Caco-2 (cell line): ENCODE measurements around the gene SQSTM1. TPM values are rescaled to one million over a fixed set of nuclear protein-coding genes. Genes with fewer than 3 reads are reported as not detected.

ENCODE experiments used
- BruUV-seq: library from RNA; stranded (reverse); fragments of 400-500 nt; replicated peaks from 2 replicates; lab custom pipeline; 2021; lab: Mats Ljungman, UMichigan
- CTCF ChIA-PET: fragments of 300-600 bp; sonication (Branson Sonifier 250); formaldehyde crosslinking; loops from one replicate; lab custom pipeline; 2022; ENCODE audit warnings: antibody characterized with exemption; lab: Charles Lee
- POLR2A ChIA-PET: fragments of 300-600 bp; sonication (Branson Sonifier 250); formaldehyde crosslinking; loops from one replicate; lab custom pipeline; 2022; ENCODE audit warnings: antibody characterized with exemption; lab: Charles Lee
- DNase-seq, 2 experiments: peaks; one replicate each; pipeline versions ENCODE4 v3.0.0 to v3.0.0-alpha.2; 2020 to 2022
- H3K27me3 ChIP-seq: replicated peaks from 2 replicates; pipeline ENCODE4 v1.6.0; 2011; ENCODE audit warnings: low read length; ENCODE audit not compliant: control insufficient read depth, insufficient read depth
- H3K36me3 ChIP-seq: 2 replicates; pipeline ENCODE4 v1.5.1; 2011; ENCODE audit warnings: low read length; ENCODE audit not compliant: control insufficient read depth, insufficient read depth
- H3K4me1 ChIP-seq: fragments of 250-450 bp; sonication (Bioruptor Pico); 2 replicates; pipeline ENCODE4 v1.5.1; 2020; ENCODE audit warnings: mild to moderate bottlenecking
- H3K4me3 ChIP-seq: 2 replicates; pipeline ENCODE4 v1.5.1; 2011; ENCODE audit warnings: low read depth, mild to moderate bottlenecking, control low read depth, low read length
- H3K9me3 ChIP-seq: fragments of 250-450 bp; sonication (Bioruptor Pico); 2 replicates; pipeline ENCODE4 v1.5.1; 2020; ENCODE audit warnings: mild to moderate bottlenecking, moderate library complexity
- H3K27ac Mint-ChIP-seq: one replicate; pipeline ENCODE4 v1.8.0; 2022; ENCODE audit warnings: mixed read lengths; ENCODE audit not compliant: unreplicated experiment
- H3K27me3 Mint-ChIP-seq: one replicate; pipeline ENCODE4 v1.8.0; 2022; ENCODE audit warnings: mixed read lengths; ENCODE audit not compliant: insufficient read depth, unreplicated experiment
- H3K36me3 Mint-ChIP-seq: one replicate; pipeline ENCODE4 v1.8.0; 2022; ENCODE audit warnings: mild to moderate bottlenecking, mixed read lengths; ENCODE audit not compliant: insufficient read depth, unreplicated experiment
- H3K4me1 Mint-ChIP-seq: one replicate; pipeline ENCODE4 v1.8.0; 2022; ENCODE audit warnings: low read depth, mixed read lengths; ENCODE audit not compliant: unreplicated experiment
- H3K4me3 Mint-ChIP-seq: one replicate; pipeline ENCODE4 v1.8.0; 2022; ENCODE audit warnings: mild to moderate bottlenecking, moderate library complexity, mixed read lengths; ENCODE audit not compliant: unreplicated experiment
- H3K9me3 Mint-ChIP-seq: one replicate; pipeline ENCODE4 v1.8.0; 2022; ENCODE audit warnings: mixed read lengths; ENCODE audit not compliant: unreplicated experiment
- CTCF ChIP-seq, 2 experiments: fragments of 200-600 bp in 1 of 2; IDR thresholded peaks; 1 replicate in 1 of 2; 2 replicates in 1 of 2; pipeline versions ENCODE4 v1.5.1 to v1.8.0; 2011 to 2022; ENCODE audit warnings: antibody characterized with exemption in 1 of 2, control low read depth in 1 of 2, inconsistent platforms in 1 of 2, low read depth in 1 of 2, low read length in 1 of 2, mild to moderate bottlenecking in 1 of 2, moderate library complexity in 1 of 2; ENCODE audit not compliant: insufficient read depth in 1 of 2, severe bottlenecking in 1 of 2, unreplicated experiment in 1 of 2
- intact Hi-C: fragments of 100-400 bp; cut with micrococcal nuclease; formaldehyde crosslinking; loops from one replicate; pipeline ENCODE4 v1.10.0; 2022; ENCODE audit not compliant: unreplicated experiment
- total RNA-seq: library from RNA; stranded (reverse); gene quantifications from 2 replicates; pipeline ENCODE4 v1.2.3, GENCODE V29; 2022

SQSTM1 gene
- total RNA-seq, 1 experiment from 2014 or later: 259 TPM

- Mint-ChIP-seq H3K4me1 (peaks cover 15% of the 10 kb centered on the region), H3K4me3 (no peak overlapping the region), H3K9me3 (no peaks in the 10 kb centered on the region), H3K27me3 (no peaks in the 10 kb centered on the region), H3K27ac (no peak overlapping the region), H3K36me3 (peaks cover 83% of the 10 kb centered on the region)
- DNase-seq: no peak
- H3K36me3 ChIP-seq: peaks cover 10% of the 10 kb centered on the region
- POLR2A ChIA-PET: no interaction called here
- no peaks in the 10 kb centered on the region for H3K27me3 ChIP-seq
- H3K4me3 ChIP-seq: no peak overlapping the region
- BruUV-seq: no TSS peak
- intact Hi-C loops: loop anchor here (10.0 kb wide), 1 partner anchor 125 kb away; no protein-coding TSS in a partner anchor
- no peaks in the 10 kb centered on the region for H3K9me3 ChIP-seq
- peaks cover 21% of the 10 kb centered on the region for H3K4me1 ChIP-seq
- no peak for TF ChIP-seq CTCF (IDR thresholded peaks at IDR 0.05; ENCODE audit: insufficient read depth in 1 of 2, low read depth in 1 of 2, low read length in 1 of 2, severe bottlenecking in 1 of 2, unreplicated experiment in 1 of 2)
- CTCF ChIA-PET: no interaction called here
Observed at GRCh38 chr5:179799644-179799973, 21.1 kb upstream of the SQSTM1 start.

GRCh38 chr5:179800071-179800695 is 20.5 kb upstream of the SQSTM1 start:
- Histone ChIP-seq H3K9me3 (no peaks in the 10 kb centered on the region), H3K4me3 (no peak overlapping the region), H3K4me1 (peaks cover 23% of the 10 kb centered on the region), H3K36me3 (peaks cover 10% of the 10 kb centered on the region), H3K27me3 (no peaks in the 10 kb centered on the region)
- Mint-ChIP-seq H3K27ac (no peak overlapping the region), H3K4me1 (peaks cover 20% of the 10 kb centered on the region), H3K4me3 (no peak overlapping the region), H3K27me3 (no peaks in the 10 kb centered on the region), H3K9me3 (no peaks in the 10 kb centered on the region), H3K36me3 (peaks cover 83% of the 10 kb centered on the region)
- POLR2A ChIA-PET: no interaction called here
- DNase-seq: no peak
- no peak for TF ChIP-seq CTCF (IDR thresholded peaks at IDR 0.05; ENCODE audit: insufficient read depth in 1 of 2, low read depth in 1 of 2, low read length in 1 of 2, severe bottlenecking in 1 of 2, unreplicated experiment in 1 of 2)
- BruUV-seq: no TSS peak
- intact Hi-C loops: no loop called here
- CTCF ChIA-PET: no interaction called here

- Mint-ChIP-seq H3K4me1 (peaks cover 20% of the 10 kb centered on the region), H3K36me3 (peaks cover 81% of the 10 kb centered on the region), H3K4me3 (no peak overlapping the region), H3K9me3 (no peaks in the 10 kb centered on the region), H3K27me3 (no peaks in the 10 kb centered on the region), H3K27ac (no peak overlapping the region)
- TF ChIP-seq CTCF (IDR thresholded peaks at IDR 0.05; ENCODE audit: insufficient read depth in 1 of 2, low read depth in 1 of 2, low read length in 1 of 2, severe bottlenecking in 1 of 2, unreplicated experiment in 1 of 2): no peak
- BruUV-seq: no TSS peak
- CTCF ChIA-PET: no interaction called here
- H3K27me3 ChIP-seq: no peaks in the 10 kb centered on the region
- no peak for DNase-seq
- no peak overlapping the region for H3K4me3 ChIP-seq
- peaks cover 25% of the 10 kb centered on the region for H3K4me1 ChIP-seq
- POLR2A ChIA-PET: no interaction called here
- intact Hi-C loops: no loop called here
- no peaks in the 10 kb centered on the region for H3K9me3 ChIP-seq
- peaks cover 10% of the 10 kb centered on the region for H3K36me3 ChIP-seq
Observed at GRCh38 chr5:179800696-179801201, 20.0 kb upstream of the SQSTM1 start.
